Ovary (tissue), 9 donors: ENCODE data around the gene DAGLA. TPM values are rescaled to one million over a fixed set of nuclear protein-coding genes. Genes with fewer than 3 reads are reported as not detected.

Source experiments
- DNase-seq, 5 donors: peaks; one replicate each; pipeline ENCODE4 v3.0.0-alpha.2; 2019 to 2020
- H3K27ac ChIP-seq, 2 donors: fragments of 200-600 bp; one replicate each; pipeline versions ENCODE4 v1.5.1 to v1.8.0; 2019 to 2022
- H3K27me3 ChIP-seq: fragments of 200-600 bp; one replicate; pipeline ENCODE4 v1.8.0; 2022
- H3K36me3 ChIP-seq: fragments of 200-600 bp; sonication (generic); one replicate; pipeline ENCODE4 v1.5.1; 2019
- H3K4me1 ChIP-seq: one replicate; pipeline ENCODE4 v1.8.1; 2013; ENCODE audit warnings: mild to moderate bottlenecking, moderate library complexity; ENCODE audit not compliant: insufficient read depth
- H3K4me3 ChIP-seq: fragments of 200-600 bp; sonication (generic); one replicate; pipeline ENCODE4 v1.5.1; 2017
- H3K9me3 ChIP-seq, 2 donors: fragments of 200-600 bp in 1 of 2; sonication (generic) in 1 of 2; one replicate each; pipeline versions ENCODE4 v1.5.1 to v1.8.1; 2013 to 2019; ENCODE audit warnings: mild to moderate bottlenecking in 1 of 2, moderate library complexity in 1 of 2
- CTCF ChIP-seq, 3 donors: fragments of 450-650 bp in 2 of 3; fragments of 200-600 bp in 1 of 3; IDR thresholded peaks; one replicate each; pipeline versions ENCODE4 v1.5.1 to v1.8.0; 2016 to 2022; ENCODE audit warnings: antibody characterized with exemption in 3 of 3, mild to moderate bottlenecking in 1 of 3
- EP300 ChIP-seq: sonication (generic); formaldehyde crosslinking; IDR thresholded peaks from one replicate; pipeline ENCODE4 v1.6.1; 2017; ENCODE audit warnings: antibody characterized with exemption
- POLR2A ChIP-seq: fragments of 450-650 bp; IDR thresholded peaks from one replicate; pipeline ENCODE4 v1.6.1; 2017; ENCODE audit warnings: antibody characterized with exemption, mild to moderate bottlenecking, moderate library complexity
- WGBS, 3 donors: extraction: QIAGEN DNeasy Blood & Tissue Kit in 1 of 3; methylation state at CpG; one replicate each; pipeline versions ENCODE4 v1.1.5 to v1.1.7; 2013 to 2017; 5-methylcytosine and 5-hydroxymethylcytosine counted together
- intact Hi-C, 4 donors: fragments of 100-400 bp; cut with DNase I; formaldehyde crosslinking; loops; one replicate each; pipeline versions ENCODE4 v1.11.0 to v1.15.1; 2022 to 2023
- polyA plus RNA-seq, 2 donors: library from polyadenylated mRNA; stranded (reverse); fragments of 200-250 nt in 1 of 2; fragments of 350-450 nt in 1 of 2; fragmentation: Illumina TruSeq in 1 of 2; extraction: RNeasy Lipid Tissue Mini Kit (QIAGEN cat#74804) in 1 of 2; gene quantifications; one replicate each; pipeline ENCODE4 v1.2.3, GENCODE V29; 2013 to 2014
- total RNA-seq, 7 donors: library from RNA; depleted of rRNA in 2 of 7; stranded (reverse); fragments of >200 nt in 2 of 7; fragmentation: NEBNext Ultra II Directional in 3 of 7; extraction: Animal tissue kit (Norgen Biotek cat#: 25700) in 3 of 7; gene quantifications; one replicate each; pipeline versions ENCODE4 v1.1.0 to v1.2.4, GENCODE V29; 2016 to 2023
- donor health status: DM: no; HTN: no; CAD: no; lungs with moderate emphysema.
- donor health status: DM: no; HTN: no; CAD: no.
- donor health status: Bipolar disorder and iron deficiency.
- donor health status: DM: yes; HTN: yes; CAD: no.
- donor health status: DM: no; HTN: no; CAD: no.
- donor health status: DM: yes; HTN: yes; CAD: no.

Gene DAGLA
- total and polyA plus RNA-seq, 9 donors, result 0.40 to 4.4 (median 1.5) TPM

GRCh38 chr11:61710019-61710418, 29.8 kb downstream of the DAGLA start:
- Histone ChIP-seq H3K36me3 (no peaks in the 10 kb centered on the region), H3K27ac (no peak overlapping the region), H3K4me3 (no peak overlapping the region), H3K9me3 (no peaks in the 10 kb centered on the region), H3K27me3 (no peaks in the 10 kb centered on the region), H3K4me1 (no peaks in the 10 kb centered on the region)
- no peak for TF ChIP-seq CTCF (IDR thresholded peaks at IDR 0.05)
- no peak for TF ChIP-seq POLR2A
- TF ChIP-seq EP300, result no peak
- no peak for DNase-seq
- intact Hi-C loops, result no loop called here
- 88 to 95% (median 89%) methylated on average over 6 to 7 of the region's 7 CpGs for WGBS, 3 donors

DNA sequence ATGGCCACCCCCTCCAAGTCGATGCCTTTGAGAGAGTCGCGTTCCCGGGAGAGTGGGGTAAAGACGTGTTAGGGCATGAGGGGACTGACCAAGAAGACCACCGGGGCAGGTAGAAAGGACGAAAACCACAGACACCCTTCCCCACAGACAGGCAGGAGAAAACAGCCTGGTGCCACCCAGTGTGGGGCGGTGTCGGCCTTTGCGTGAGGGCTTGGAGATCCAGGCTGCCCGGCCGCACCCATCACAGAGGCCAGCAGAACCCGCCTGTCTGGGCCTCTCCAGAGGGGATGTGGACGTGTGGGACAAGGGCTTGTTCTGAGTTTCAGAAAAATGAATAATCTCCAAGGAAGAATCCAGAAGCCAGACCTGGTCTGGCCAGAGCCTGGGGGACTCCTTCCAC, 30.8 kb downstream of the DAGLA start:
- Histone ChIP-seq H3K4me3 (no peak overlapping the region), H3K9me3 (no peaks in the 10 kb centered on the region), H3K27ac (no peak overlapping the region), H3K36me3 (no peaks in the 10 kb centered on the region), H3K27me3 (no peaks in the 10 kb centered on the region), H3K4me1 (no peaks in the 10 kb centered on the region)
- 88 to 89% (median 88%) methylated on average over 14 of the region's 14 CpGs for WGBS, 3 donors
- intact Hi-C loops, result no loop called here
- no peak for TF ChIP-seq EP300
- no peak for TF ChIP-seq POLR2A
- no peak for TF ChIP-seq CTCF (IDR thresholded peaks at IDR 0.05)
- DNase-seq, result no peak

DNA sequence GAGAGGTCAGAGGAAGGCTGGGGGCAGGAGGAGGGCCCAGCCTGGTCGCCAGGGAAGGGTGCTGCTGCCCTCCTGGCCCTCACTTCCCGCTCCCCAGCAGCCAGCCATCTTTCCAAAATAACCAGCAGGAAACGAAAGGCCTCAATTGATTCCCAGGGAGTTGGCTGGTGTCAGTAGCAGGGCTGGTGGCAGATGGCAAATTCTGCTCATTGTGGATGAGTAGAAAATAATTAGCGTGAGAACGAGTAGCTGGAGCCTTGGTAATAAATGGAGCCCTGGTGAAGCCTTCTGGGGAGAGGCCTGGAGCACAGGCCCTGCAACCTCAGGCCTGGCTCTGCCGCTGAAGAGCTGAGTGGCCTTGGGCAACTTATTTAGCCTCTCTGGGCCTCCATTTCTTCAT, 31.3 kb downstream of the DAGLA start:
- Histone ChIP-seq H3K9me3 (no peaks in the 10 kb centered on the region), H3K27me3 (no peaks in the 10 kb centered on the region), H3K27ac (no peak overlapping the region), H3K4me1 (no peaks in the 10 kb centered on the region), H3K36me3 (no peaks in the 10 kb centered on the region), H3K4me3 (no peak overlapping the region)
- intact Hi-C loops, result no loop called here
- 85 to 88% (median 86%) methylated on average over 6 of the region's 6 CpGs for WGBS, 3 donors
- no peak for TF ChIP-seq CTCF (IDR thresholded peaks at IDR 0.05)
- no peak for TF ChIP-seq POLR2A
- no peak for TF ChIP-seq EP300
- no peak for DNase-seq

DNA sequence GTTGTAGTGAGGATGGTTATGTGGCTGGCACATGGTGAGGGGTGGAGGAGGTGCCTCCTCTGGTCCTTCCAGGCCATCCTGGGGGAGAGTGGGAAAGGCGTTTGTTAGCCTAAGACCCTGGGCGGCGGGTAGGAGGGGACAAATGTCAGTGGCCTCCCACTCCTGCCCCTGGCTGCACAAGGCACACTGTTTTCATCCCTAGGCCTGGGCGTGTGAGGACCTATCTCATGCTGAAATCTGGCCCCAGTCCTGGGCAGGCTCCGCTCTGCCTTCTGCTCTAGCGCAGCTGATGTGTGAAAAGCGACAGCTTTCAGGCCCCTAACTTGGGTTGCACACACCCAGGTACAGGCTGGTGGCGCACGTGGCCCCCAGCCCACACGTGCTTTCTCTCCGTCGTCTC, 32.1 kb downstream of the DAGLA start:
- DNase-seq, result no peak
- Histone ChIP-seq H3K27ac (no peak overlapping the region), H3K36me3 (no peaks in the 10 kb centered on the region), H3K4me3 (no peak overlapping the region), H3K4me1 (no peaks in the 10 kb centered on the region), H3K9me3 (no peaks in the 10 kb centered on the region), H3K27me3 (no peaks in the 10 kb centered on the region)
- 86 to 91% (median 90%) methylated on average over 12 of the region's 12 CpGs for WGBS, 3 donors
- intact Hi-C loops, result no loop called here
- TF ChIP-seq EP300 (no peak), CTCF (IDR thresholded peaks at IDR 0.05) (no peak), POLR2A (no peak)

GRCh38 chr11:61712846-61713245, 32.7 kb downstream of the DAGLA start:
- Histone ChIP-seq H3K4me3 (no peak overlapping the region), H3K9me3 (no peaks in the 10 kb centered on the region), H3K4me1 (no peaks in the 10 kb centered on the region), H3K36me3 (no peaks in the 10 kb centered on the region), H3K27ac (no peak overlapping the region), H3K27me3 (no peaks in the 10 kb centered on the region)
- intact Hi-C loops, result no loop called here
- TF ChIP-seq CTCF (IDR thresholded peaks at IDR 0.05) (no peak), POLR2A (no peak), EP300 (no peak)
- WGBS, 3 donors, result 91 to 93% (median 91%) methylated on average over 6 of the region's 6 CpGs
- DNase-seq, result no peak
